SK-N-MC (cell line): ENCODE results near the gene SYT8.

Experiments used
- DNase-seq: peaks from one replicate; pipeline ENCODE4 v3.0.0-alpha.2; 2011; ENCODE audit warnings: low read depth, low spot score
- H3K27ac ChIP-seq: fragments of 200-600 bp; sonication (generic); 2 replicates; pipeline ENCODE4 v1.5.1; 2016; ENCODE audit warnings: mixed run types
- H3K36me3 ChIP-seq: fragments of 200-600 bp; sonication (generic); 2 replicates; pipeline ENCODE4 v1.6.1; 2017; ENCODE audit warnings: antibody characterized with exemption, low read length, mixed read lengths; ENCODE audit not compliant: insufficient read depth
- H3K4me3 ChIP-seq: fragments of 200-600 bp; sonication (generic); 2 replicates; pipeline ENCODE4 v1.5.1; 2016
- H3K9ac ChIP-seq: fragments of 200-600 bp; sonication (generic); 2 replicates; pipeline ENCODE4 v1.8.0; 2017; ENCODE audit warnings: mixed run types, mixed read lengths; ENCODE audit not compliant: insufficient read length
- H3K9me3 ChIP-seq: fragments of 200-600 bp; sonication (generic); 2 replicates; pipeline ENCODE4 v1.6.1; 2017; ENCODE audit warnings: low read depth, mild to moderate bottlenecking, antibody characterized with exemption, low read length, moderate library complexity, mixed read lengths
- EZH2 ChIP-seq: fragments of 200-600 bp; sonication (generic); IDR thresholded peaks from one replicate; pipeline ENCODE4 v1.6.1; 2017; ENCODE audit warnings: antibody characterized with exemption
- FOXP2 ChIP-seq: optimal IDR thresholded peaks from 2 replicates; pipeline ENCODE3; 2011; ENCODE audit warnings: mild to moderate bottlenecking, moderate library complexity; ENCODE audit not compliant: insufficient read depth; ENCODE audit errors: extremely low read length, control extremely low read depth
- POLR2AphosphoS5 ChIP-seq: IDR thresholded peaks from 2 replicates; pipeline ENCODE4 v1.6.1; 2012; ENCODE audit warnings: mild to moderate bottlenecking, low read depth, low read length, borderline replicate concordance

SYT8 gene

DNA sequence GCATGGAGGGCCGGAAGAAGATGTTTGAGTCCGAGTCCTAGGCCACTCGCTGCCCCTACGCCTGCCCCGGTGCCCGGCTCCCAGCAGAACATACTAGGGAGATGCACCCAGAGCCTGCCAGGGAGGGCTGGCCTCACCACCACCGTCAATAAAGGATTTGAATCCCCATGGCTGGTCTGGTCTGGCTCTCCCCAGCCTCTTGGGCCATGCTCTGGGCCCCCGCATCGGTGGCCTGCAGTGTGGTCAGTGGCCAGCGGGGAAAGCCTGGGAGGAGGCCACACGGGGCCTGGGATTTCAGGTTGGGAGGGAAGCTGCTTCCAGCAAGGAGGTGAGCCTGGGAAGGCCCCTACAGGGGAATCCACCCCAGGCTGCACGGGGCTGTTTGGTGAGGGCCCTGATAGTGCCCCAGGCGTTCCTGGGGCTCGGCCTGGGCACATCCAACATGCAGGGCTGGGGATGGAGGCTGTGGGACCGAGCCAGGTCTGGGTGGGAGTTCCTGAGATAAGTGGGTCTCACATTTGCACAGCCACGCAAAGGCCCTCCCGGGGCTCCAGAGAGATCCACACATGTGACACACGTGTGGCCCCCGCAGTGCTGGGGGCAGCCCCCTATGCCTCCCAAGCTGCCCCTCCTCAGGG, 6.8 kb downstream of the SYT8 start:
- H3K27ac ChIP-seq = no peak overlapping the region
- no peak for DNase-seq
- H3K36me3 ChIP-seq = no peaks in the 10 kb centered on the region
- H3K9ac ChIP-seq = no peak overlapping the region
- TF ChIP-seq EZH2 (no peak), POLR2AphosphoS5 (no peak), FOXP2 (no peak)
- no peak overlapping the region for H3K4me3 ChIP-seq
- H3K9me3 ChIP-seq = no peaks in the 10 kb centered on the region

DNA sequence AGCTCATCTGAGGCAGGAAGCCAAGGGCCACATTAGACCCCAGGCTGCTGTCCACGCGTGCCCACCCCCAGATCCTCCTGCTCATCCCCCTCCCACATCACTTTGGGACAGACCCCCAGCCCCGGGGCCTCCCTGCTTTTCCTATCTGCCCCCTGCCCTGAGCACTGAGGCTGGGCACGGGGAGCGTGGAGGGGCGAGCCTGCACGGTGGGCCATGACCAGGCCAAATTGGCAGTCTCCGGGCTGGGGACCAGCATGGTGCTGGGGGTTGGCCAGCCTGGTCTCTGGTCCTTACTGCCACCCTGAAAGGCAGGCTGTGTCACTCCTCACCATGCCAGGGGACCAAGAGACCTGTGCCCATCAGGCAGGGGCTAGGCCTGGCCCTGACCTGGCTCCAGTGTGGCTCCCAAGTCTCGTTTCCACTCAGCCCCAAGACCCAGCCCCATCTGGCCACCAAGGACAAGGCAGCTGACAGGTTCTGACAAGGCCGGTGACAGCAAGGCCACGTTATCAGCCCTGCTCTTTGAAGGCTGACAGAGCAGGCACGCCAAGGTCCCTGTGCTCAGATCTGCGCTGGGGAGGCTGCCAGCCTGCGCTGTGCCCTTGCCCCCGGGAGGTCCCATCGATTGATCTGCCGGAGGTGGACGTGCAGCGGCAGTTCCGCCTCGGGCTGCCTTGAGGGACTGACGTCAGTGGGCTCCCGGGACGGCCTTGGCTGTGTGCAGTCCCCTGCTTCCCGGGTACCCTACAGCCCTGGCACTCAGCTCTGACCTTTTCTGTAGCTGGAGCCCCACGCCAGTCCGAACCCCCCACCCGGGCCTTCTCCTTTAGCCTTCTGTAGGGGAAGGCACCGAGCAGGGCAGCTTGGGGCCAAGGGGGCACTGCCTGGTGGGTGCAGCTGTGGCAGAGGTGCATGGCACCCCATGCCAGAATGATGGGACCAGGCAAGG, 7.6 kb downstream of the SYT8 start:
- Histone ChIP-seq H3K36me3 (no peaks in the 10 kb centered on the region), H3K27ac (no peak overlapping the region), H3K4me3 (no peak overlapping the region), H3K9me3 (no peaks in the 10 kb centered on the region), H3K9ac (no peak overlapping the region)
- DNase-seq = no peak
- no peak for TF ChIP-seq POLR2AphosphoS5
- TF ChIP-seq FOXP2 = no peak
- TF ChIP-seq EZH2 = no peak

DNA sequence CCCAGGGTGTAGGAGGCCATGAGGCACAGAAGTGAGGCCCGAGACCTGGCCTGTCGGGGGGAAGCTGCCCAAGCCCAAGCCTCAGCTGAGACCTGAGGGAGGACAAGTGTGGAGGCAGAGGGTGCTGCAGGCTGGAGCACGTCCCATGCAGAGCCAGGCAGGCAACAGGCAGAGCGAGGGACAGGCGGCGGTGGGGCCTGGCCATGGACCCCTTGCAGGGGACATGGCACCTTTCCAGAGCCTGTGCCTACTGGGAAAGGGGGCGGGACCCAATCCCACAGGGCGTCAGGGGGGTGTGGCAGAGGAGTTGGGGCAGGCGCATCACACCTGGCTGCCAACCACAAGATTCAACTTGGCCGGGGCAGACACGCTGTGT, 8.3 kb downstream of the SYT8 start:
- DNase-seq = no peak
- Histone ChIP-seq H3K36me3 (no peaks in the 10 kb centered on the region), H3K27ac (no peak overlapping the region), H3K9ac (no peak overlapping the region), H3K9me3 (no peaks in the 10 kb centered on the region), H3K4me3 (no peak overlapping the region)
- TF ChIP-seq FOXP2 (no peak), POLR2AphosphoS5 (no peak), EZH2 (no peak)

DNA sequence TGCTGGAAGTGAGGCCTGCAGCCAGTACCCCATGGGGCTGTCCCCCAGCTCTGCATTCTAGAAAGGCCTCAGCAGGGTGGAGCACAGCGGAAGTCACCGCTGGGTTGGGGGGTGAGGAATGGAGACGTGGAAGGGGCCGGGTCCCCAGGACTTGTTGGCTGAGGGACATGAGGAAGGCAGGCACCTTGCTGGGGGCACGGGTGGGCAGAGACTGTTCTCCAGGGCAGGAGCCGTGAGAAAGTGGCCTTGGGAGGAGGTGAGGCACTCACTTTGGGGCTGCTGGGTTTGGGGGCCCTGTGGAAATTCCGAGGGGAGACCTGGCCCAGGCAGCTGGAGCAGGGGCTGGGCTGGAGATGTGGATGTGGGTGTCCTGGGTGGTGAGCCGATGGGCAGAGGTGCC, 9.0 kb downstream of the SYT8 start:
- TF ChIP-seq EZH2 = no peak
- no peak for TF ChIP-seq FOXP2
- no peak for TF ChIP-seq POLR2AphosphoS5
- Histone ChIP-seq H3K9me3 (no peaks in the 10 kb centered on the region), H3K4me3 (no peak overlapping the region), H3K27ac (no peak overlapping the region), H3K36me3 (no peaks in the 10 kb centered on the region), H3K9ac (no peak overlapping the region)
- no peak for DNase-seq

DNA sequence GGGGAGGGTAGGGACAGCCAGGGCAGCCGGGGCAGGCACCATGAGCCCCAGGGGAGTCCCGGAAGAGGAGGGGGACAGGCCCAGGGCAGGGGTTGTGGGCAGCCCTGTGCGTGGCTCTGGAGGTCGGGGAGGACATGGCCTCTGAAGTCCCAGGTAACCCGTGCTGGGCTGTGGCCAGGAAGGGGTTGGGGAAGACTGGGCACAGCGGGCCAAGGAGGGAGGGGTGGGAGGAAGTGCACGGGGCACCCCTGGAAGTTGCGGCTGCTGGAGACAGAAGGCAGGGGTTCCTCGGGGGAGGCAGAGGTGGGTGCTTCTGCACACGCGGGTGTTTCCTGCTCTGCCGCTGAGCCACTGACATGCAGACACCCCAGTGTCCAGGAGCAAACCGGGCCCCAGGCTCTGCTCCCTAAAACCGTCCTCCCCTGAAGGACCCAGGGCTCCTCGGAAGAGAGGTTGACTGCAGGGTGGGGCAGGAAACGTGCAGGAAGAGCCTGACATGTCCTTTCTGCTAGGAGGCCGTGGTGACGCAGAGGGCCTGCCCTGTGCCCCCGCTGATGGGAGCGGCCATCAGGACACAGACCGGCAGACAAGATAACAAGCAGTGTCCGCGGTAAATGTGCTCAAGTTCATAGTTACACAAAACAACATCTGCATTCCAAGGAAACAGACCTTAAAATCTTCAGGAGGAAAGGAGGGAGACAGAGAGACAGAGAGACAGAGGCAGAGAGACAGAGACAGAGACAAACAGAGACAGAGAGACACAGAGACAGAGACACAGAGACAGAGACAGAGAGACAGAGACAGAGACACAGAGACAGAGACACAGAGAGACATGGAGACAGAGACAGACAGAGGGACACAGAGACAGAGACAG, 9.7 kb downstream of the SYT8 start:
- H3K4me3 ChIP-seq = no peak overlapping the region
- DNase-seq = no peak
- H3K9ac ChIP-seq = no peak overlapping the region

DNA sequence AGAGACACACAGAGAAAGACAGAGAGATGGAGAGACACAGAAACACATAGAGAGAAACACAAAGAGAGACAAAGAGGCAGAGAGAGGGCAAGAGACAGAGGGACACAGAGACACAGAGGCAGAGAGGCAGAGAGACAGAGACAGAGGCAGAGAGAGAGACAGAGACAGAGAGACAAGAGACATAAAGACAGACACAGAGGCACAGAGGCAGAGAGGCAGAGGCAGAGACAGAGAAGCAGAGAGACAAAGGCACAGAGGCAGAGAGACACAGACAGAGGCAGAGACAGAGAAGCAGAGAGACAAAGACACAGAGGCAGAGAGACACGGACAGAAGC, 10.3 kb downstream of the SYT8 start:
- no peaks in the 10 kb centered on the region for H3K9me3 ChIP-seq
- no peaks in the 10 kb centered on the region for H3K36me3 ChIP-seq
- DNase-seq = no peak
- no peak overlapping the region for H3K9ac ChIP-seq
- H3K4me3 ChIP-seq = no peak overlapping the region
- no peak for TF ChIP-seq FOXP2
- no peak for TF ChIP-seq EZH2
- TF ChIP-seq POLR2AphosphoS5 = no peak
- no peak overlapping the region for H3K27ac ChIP-seq

More for the DNA sequence above, 9.7 kb downstream of the SYT8 start:
- TF ChIP-seq POLR2AphosphoS5 = no peak
- TF ChIP-seq FOXP2 = no peak
- TF ChIP-seq EZH2 = peak; percentile 48
- Histone ChIP-seq H3K36me3 (no peaks in the 10 kb centered on the region), H3K27ac (no peak overlapping the region), H3K9me3 (no peaks in the 10 kb centered on the region)

DNA sequence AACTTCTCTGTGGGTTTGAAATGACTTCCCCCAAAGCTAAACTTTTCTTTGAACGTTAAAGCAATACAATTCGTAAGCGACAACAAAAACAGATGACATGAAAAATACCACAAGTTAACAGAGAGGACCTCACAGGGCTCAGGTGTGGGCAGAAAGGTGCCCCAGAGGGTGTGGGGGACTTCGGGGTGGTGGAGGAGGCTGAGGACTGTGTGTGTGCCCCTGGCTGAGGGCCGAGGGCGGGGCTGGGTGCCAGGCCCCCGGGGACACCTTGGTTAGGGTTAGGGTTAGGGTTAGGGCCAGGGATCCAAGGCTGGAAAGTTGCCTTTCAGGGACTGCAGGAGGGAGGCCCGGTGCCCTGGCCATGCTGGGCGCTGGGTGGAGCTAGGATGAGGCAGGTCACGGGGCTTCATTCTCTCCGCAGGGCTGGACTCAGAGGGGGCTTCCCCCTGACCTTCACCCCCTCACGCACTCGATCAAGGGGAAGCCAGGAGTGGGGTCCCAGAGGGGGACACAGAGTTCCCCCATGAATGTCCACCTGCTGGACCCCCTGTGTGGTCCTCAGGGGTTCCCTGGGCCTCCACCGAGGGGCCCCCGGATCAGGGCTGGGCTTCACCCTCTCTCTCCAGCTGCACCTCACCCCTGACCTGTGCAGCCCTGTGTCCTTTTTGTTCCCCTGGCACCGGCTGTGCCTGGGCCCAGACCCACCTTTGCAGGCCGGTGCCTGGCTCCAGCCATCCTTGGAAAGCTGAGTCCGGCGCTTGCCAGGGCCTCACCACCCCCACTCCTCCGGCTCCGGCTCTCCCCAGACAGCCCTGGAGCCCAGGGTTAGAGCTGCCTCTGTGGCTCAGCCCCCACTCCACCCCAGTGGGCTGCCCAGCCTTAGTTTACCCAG, 11.0 kb downstream of the SYT8 start:
- Histone ChIP-seq H3K9me3 (no peaks in the 10 kb centered on the region), H3K27ac (no peak overlapping the region), H3K36me3 (no peaks in the 10 kb centered on the region), H3K9ac (no peak overlapping the region), H3K4me3 (no peak overlapping the region)
- DNase-seq = no peak
- TF ChIP-seq POLR2AphosphoS5 = no peak
- TF ChIP-seq EZH2 = no peak
- TF ChIP-seq FOXP2 = no peak

DNA sequence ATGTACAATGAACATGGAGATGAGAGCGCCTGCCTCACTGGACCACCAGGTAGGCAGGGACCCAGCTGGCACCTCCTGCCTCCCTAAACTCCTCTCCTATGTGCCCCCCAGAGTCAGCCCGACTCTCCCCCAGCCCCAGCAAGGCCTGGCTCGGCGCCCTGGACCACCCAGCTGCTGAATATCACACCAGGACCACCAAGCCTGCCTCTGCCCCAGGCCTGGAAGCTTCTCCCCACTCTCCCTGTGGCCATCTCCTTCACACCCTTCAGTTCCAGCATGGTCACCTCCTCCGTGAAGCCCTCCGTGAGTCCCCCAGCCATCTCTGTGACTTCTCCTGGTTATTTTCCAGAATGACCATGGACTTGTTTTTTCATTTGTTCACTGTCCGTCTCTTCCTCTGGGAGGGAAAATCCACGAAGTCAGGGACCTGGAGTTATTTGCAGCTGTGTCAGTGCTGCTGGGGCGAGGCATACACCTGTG, 11.7 kb downstream of the SYT8 start:
- no peak for DNase-seq
- Histone ChIP-seq H3K9ac (no peak overlapping the region), H3K27ac (no peak overlapping the region)

More for the DNA sequence above, 11.7 kb downstream of the SYT8 start:
- no peak overlapping the region for H3K4me3 ChIP-seq
- no peaks in the 10 kb centered on the region for H3K36me3 ChIP-seq
- TF ChIP-seq EZH2 = no peak
- H3K9me3 ChIP-seq = no peaks in the 10 kb centered on the region
